Fibroblast of lung (primary cell): ENCODE data around the gene PRR5L.

Source experiments
- EZH2 ChIP-seq: IDR thresholded peaks from 2 replicates; pipeline ENCODE4 v1.5.1; 2012; ENCODE audit warnings: low read length, control low read depth, mild to moderate bottlenecking; ENCODE audit errors: missing control alignments
- TF ChIP-seq, protein P1 (sequence below), 2 donors: IDR thresholded peaks in 1 of 2; conservative IDR thresholded peaks in 1 of 2; 1 replicate in 1 of 2; 2 replicates in 1 of 2; pipeline ENCODE4 v1.5.1; 2011 to 2012; ENCODE audit warnings: low read length in 2 of 2, control low read depth in 1 of 2, inconsistent platforms in 1 of 2, low read depth in 1 of 2, mild to moderate bottlenecking in 1 of 2

- TF ChIP-seq, protein P1, sequence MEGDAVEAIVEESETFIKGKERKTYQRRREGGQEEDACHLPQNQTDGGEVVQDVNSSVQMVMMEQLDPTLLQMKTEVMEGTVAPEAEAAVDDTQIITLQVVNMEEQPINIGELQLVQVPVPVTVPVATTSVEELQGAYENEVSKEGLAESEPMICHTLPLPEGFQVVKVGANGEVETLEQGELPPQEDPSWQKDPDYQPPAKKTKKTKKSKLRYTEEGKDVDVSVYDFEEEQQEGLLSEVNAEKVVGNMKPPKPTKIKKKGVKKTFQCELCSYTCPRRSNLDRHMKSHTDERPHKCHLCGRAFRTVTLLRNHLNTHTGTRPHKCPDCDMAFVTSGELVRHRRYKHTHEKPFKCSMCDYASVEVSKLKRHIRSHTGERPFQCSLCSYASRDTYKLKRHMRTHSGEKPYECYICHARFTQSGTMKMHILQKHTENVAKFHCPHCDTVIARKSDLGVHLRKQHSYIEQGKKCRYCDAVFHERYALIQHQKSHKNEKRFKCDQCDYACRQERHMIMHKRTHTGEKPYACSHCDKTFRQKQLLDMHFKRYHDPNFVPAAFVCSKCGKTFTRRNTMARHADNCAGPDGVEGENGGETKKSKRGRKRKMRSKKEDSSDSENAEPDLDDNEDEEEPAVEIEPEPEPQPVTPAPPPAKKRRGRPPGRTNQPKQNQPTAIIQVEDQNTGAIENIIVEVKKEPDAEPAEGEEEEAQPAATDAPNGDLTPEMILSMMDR (conservative IDR thresholded peaks at IDR 0.05 in 1 of 2, IDR thresholded peaks at IDR 0.05 in 1 of 2; ENCODE audit: low read depth in 1 of 2, low read length in 2 of 2): no peak
- TF ChIP-seq EZH2: no peak
Observed at GRCh38 chr11:36268337-36268985, 27.6 kb upstream of the PRR5L start.
